K562 (cell line): ENCODE measurements around the gene LRRC59. TPM values are rescaled to one million over a fixed set of nuclear protein-coding genes. Genes with fewer than 3 reads are reported as not detected.

Experiments used
- AFF1 ChIP-seq, 2 experiments: fragments of 450-650 bp; IDR thresholded peaks; 2 replicates each; pipeline ENCODE4 v1.6.1; 2018; ENCODE audit warnings: mild to moderate bottlenecking in 2 of 2, low read depth in 1 of 2; ENCODE audit not compliant: partially characterized antibody in 2 of 2
- BACH1 ChIP-seq: fragments of 200-800 bp; sonication (Bioruptor generic); IDR thresholded peaks from 2 replicates; pipeline ENCODE4 v1.6.1; 2016; ENCODE audit warnings: missing genetic modification characterization, missing compliant biosample characterization
- BRCA1 ChIP-seq, 2 experiments: fragments of 450-650 bp in 1 of 2; sonication (generic) in 1 of 2; formaldehyde crosslinking in 1 of 2; IDR thresholded peaks; 2 replicates each; pipeline versions ENCODE4 v1.5.0 to v1.6.1; 2017 to 2020; ENCODE audit warnings: mild to moderate bottlenecking in 1 of 2, missing genetic modification reagents in 1 of 2
- C11orf30 ChIP-seq: fragments of 450-650 bp; IDR thresholded peaks from 2 replicates; pipeline ENCODE4 v1.6.1; 2016; ENCODE audit warnings: low read depth, mild to moderate bottlenecking
- CBX8 ChIP-seq: fragments of 200-600 bp; sonication (generic); IDR thresholded peaks from 2 replicates; pipeline ENCODE4 v1.6.1; 2012; ENCODE audit warnings: borderline replicate concordance, mixed run types, low read depth, mild to moderate bottlenecking, moderate library complexity, mixed read lengths, low read length, control low read depth, inconsistent platforms; ENCODE audit not compliant: poor library complexity, severe bottlenecking; ENCODE audit errors: extremely low read depth
- CTCF ChIP-seq, 3 experiments: IDR thresholded peaks in 2 of 3; conservative IDR thresholded peaks in 1 of 3; 2 replicates each; pipeline ENCODE4 v1.5.1; 2011 to 2012; ENCODE audit warnings: low read length in 3 of 3, mild to moderate bottlenecking in 3 of 3, control low read depth in 2 of 3, improper control_type of control experiment in 1 of 3, inconsistent platforms in 1 of 3, low read depth in 1 of 3, mixed read lengths in 1 of 3, moderate library complexity in 1 of 3; ENCODE audit not compliant: insufficient read depth in 2 of 3
- DEAF1 ChIP-seq: fragments of 450-650 bp; formaldehyde crosslinking; IDR thresholded peaks from 2 replicates; pipeline ENCODE4 v1.4.0; 2020; ENCODE audit warnings: mild to moderate bottlenecking, moderate library complexity
- FOXK1 ChIP-seq: sonication (generic); formaldehyde crosslinking; IDR thresholded peaks from 2 replicates; pipeline ENCODE4 v1.8.0; 2022; ENCODE audit warnings: missing genetic modification reagents, mild to moderate bottlenecking, borderline replicate concordance
- HDAC6 ChIP-seq: IDR thresholded peaks from 2 replicates; pipeline ENCODE4 v1.6.1; 2012; ENCODE audit warnings: low read depth, mild to moderate bottlenecking, control low read depth, inconsistent platforms, low read length, moderate library complexity
- KLF10 ChIP-seq: fragments of 250-450 bp; sonication (Bioruptor Pico); IDR thresholded peaks from 2 replicates; pipeline ENCODE4 v1.6.1; 2021; ENCODE audit warnings: matching md5 sums
- MCM7 ChIP-seq, 2 experiments: fragments of 450-650 bp; IDR thresholded peaks; 2 replicates each; pipeline ENCODE4 v1.6.1; 2016 to 2018
- MECOM ChIP-seq: fragments of 250-450 bp; sonication (Bioruptor Pico); IDR thresholded peaks from 2 replicates; pipeline ENCODE4 v1.8.0; 2022; ENCODE audit warnings: inconsistent platforms
- PHF8 ChIP-seq: fragments of 200-600 bp; sonication (generic); IDR thresholded peaks from 2 replicates; pipeline ENCODE4 v1.6.1; 2012; ENCODE audit warnings: mixed run types, mild to moderate bottlenecking, inconsistent platforms, low read length, moderate library complexity, borderline replicate concordance
- POLR2G ChIP-seq: fragments of 200-400 bp; formaldehyde crosslinking; IDR thresholded peaks from 2 replicates; pipeline ENCODE4 v1.6.1; 2017; ENCODE audit warnings: low read depth, mild to moderate bottlenecking, antibody characterized with exemption, low read length, moderate library complexity
- SNIP1 ChIP-seq: fragments of 450-650 bp; IDR thresholded peaks from 2 replicates; pipeline ENCODE4 v1.7.1; 2017; ENCODE audit warnings: low read depth, mild to moderate bottlenecking
- ZKSCAN1 ChIP-seq: fragments of 150-350 bp; IDR thresholded peaks from 2 replicates; pipeline ENCODE4 v1.6.1; 2016; ENCODE audit warnings: low read depth, low read length
- ZKSCAN8 ChIP-seq: fragments of 200-800 bp; sonication (Bioruptor generic); IDR thresholded peaks from 2 replicates; pipeline ENCODE4 v1.6.1; 2016; ENCODE audit warnings: missing genetic modification characterization, missing compliant biosample characterization
- polyA plus RNA-seq, 8 experiments: library from polyadenylated mRNA; depleted of rRNA in 4 of 8; stranded (reverse) in 5 of 8; unstranded in 3 of 8; fragments of >200 nt; fragmentation: Nextera tagmentation in 2 of 8; fragmentation: Illumina TruSeq in 1 of 8; extraction: Ambion mirVana in 2 of 8; extraction: Trizol in 1 of 8; gene quantifications; 2 replicates each; pipeline versions ENCODE4 v1.2.1 to v1.2.3, GENCODE V29; 2011 to 2014; ENCODE audit warnings: inconsistent platforms in 1 of 8, missing spikeins in 1 of 8
- total RNA-seq, 7 experiments: library from RNA; depleted of rRNA in 6 of 7; stranded (reverse); fragments of >200 nt in 6 of 7; fragmentation: Illumina TruSeq in 2 of 7; extraction: Trizol in 2 of 7; gene quantifications; 2 replicates each; pipeline versions ENCODE4 v1.2.1 to v1.2.3, GENCODE V29; 2011 to 2021; ENCODE audit warnings: low replicate concordance in 1 of 7

LRRC59 gene
- total and polyA plus RNA-seq, 9 of the 15 experiments (the other 6 are each of a cell fraction or from before 2014, with no cell fraction given) = 27.8 to 244 (median 154) TPM

- TF ChIP-seq PHF8 (no peak), BRCA1 (IDR thresholded peaks at IDR 0.05) (no peak), BRCA1 (CRISPR knock-in tag; IDR thresholded peaks at IDR 0.05) (no peak), CTCF (IDR thresholded peaks at IDR 0.05 in 2 of 3, conservative IDR thresholded peaks at IDR 0.05 in 1 of 3; ENCODE audit: insufficient read depth in 2 of 3, low read depth in 1 of 3, low read length in 3 of 3) (peak; percentile 83 to 93 (median 89)), POLR2G (0 out of 2 replicates have a peak, but pooled peaks have one; percentile 19), AFF1 (IDR thresholded peaks at IDR 0.05; ENCODE audit: low read depth in 1 of 2, partially characterized antibody in 2 of 2) (peak in 1 of 2 experiments; percentile 63), MCM7 (IDR thresholded peaks at IDR 0.05) (no peak), FOXK1 (CRISPR knock-in tag) (peak; percentile 72; the same call in 1 of the 2 replicates), KLF10 (no peak), ZKSCAN8 (CRISPR knock-in tag) (no peak), HDAC6 (no peak), SNIP1 (no peak), DEAF1 (CRISPR knock-in tag) (peak; percentile 47), ZKSCAN1 (peak; percentile 65; the same call in 1 of the 2 replicates), BACH1 (tag) (no peak), C11orf30 (no peak), CBX8 (no peak), MECOM (CRISPR knock-in tag) (no peak)
Observed at GRCh38 chr17:50361561-50362480, 35.5 kb downstream of the LRRC59 start (continued).
